Endodermal cell (in vitro differentiated cells): ENCODE measurements around the gene NRXN3. TPM values are rescaled to one million over a fixed set of nuclear protein-coding genes. Genes with fewer than 3 reads are reported as not detected.

Experiments
- DNase-seq: peaks from one replicate; pipeline ENCODE4 v3.0.0-alpha.2; 2017
- H3K27ac ChIP-seq: 2 replicates; pipeline ENCODE4 v1.5.1; 2013; ENCODE audit warnings: mild to moderate bottlenecking, low read depth, low read length, moderate library complexity
- H3K27me3 ChIP-seq: 2 replicates; pipeline ENCODE4 v1.6.1; 2013; ENCODE audit warnings: mild to moderate bottlenecking, low read length, moderate library complexity; ENCODE audit not compliant: insufficient read depth, control insufficient read depth, poor library complexity, severe bottlenecking
- H3K36me3 ChIP-seq: 2 replicates; pipeline ENCODE4 v1.7.0; 2013; ENCODE audit warnings: mild to moderate bottlenecking, low read length, moderate library complexity; ENCODE audit not compliant: control insufficient read depth, insufficient read depth
- H3K4me1 ChIP-seq: one replicate; pipeline ENCODE4 v1.7.0; 2013; ENCODE audit warnings: low read length; ENCODE audit not compliant: control insufficient read depth, insufficient read depth
- H3K4me3 ChIP-seq: 2 replicates; pipeline ENCODE4 v1.5.1; 2013; ENCODE audit warnings: mild to moderate bottlenecking, low read length, moderate library complexity
- H3K9ac ChIP-seq: 2 replicates; pipeline ENCODE4 v1.6.1; 2013; ENCODE audit warnings: mild to moderate bottlenecking, low read length, moderate library complexity; ENCODE audit not compliant: poor library complexity, severe bottlenecking; ENCODE audit errors: extremely low read depth
- H3K9me3 ChIP-seq: 2 replicates; pipeline ENCODE4 v1.6.1; 2013; ENCODE audit warnings: mild to moderate bottlenecking, low read length, moderate library complexity; ENCODE audit not compliant: control insufficient read depth
- H3K27ac Mint-ChIP-seq: 2 replicates; pipeline ENCODE4 v1.8.0; 2020; ENCODE audit warnings: mixed read lengths
- H3K27me3 Mint-ChIP-seq: 2 replicates; pipeline ENCODE4 v1.8.0; 2021; ENCODE audit warnings: mild to moderate bottlenecking, mixed read lengths; ENCODE audit not compliant: insufficient read depth
- H3K36me3 Mint-ChIP-seq: 2 replicates; pipeline ENCODE4 v1.8.0; 2020; ENCODE audit warnings: low read depth, mixed read lengths
- H3K4me1 Mint-ChIP-seq: 2 replicates; pipeline ENCODE4 v1.8.0; 2020; ENCODE audit warnings: mixed read lengths
- H3K4me3 Mint-ChIP-seq: 2 replicates; pipeline ENCODE4 v1.8.0; 2020; ENCODE audit warnings: mild to moderate bottlenecking, moderate library complexity, mixed read lengths
- H3K9me3 Mint-ChIP-seq: 2 replicates; pipeline ENCODE4 v1.8.0; 2020; ENCODE audit warnings: mild to moderate bottlenecking, mixed read lengths
- WGBS, 2 experiments: methylation state at CpG; one replicate each; pipeline versions ENCODE4 v1.1.5 to v1.1.7; 2013; ENCODE audit warnings: missing lambda C conversion rate in 2 of 2, mixed read lengths in 1 of 2; ENCODE audit not compliant: insufficient coverage in 1 of 2, insufficient read length in 1 of 2; 5-methylcytosine and 5-hydroxymethylcytosine counted together
- total RNA-seq, 2 donors: library from RNA; stranded (reverse); fragmentation: NEBNext Ultra II Directional in 1 of 2; extraction: Animal tissue kit (Norgen Biotek cat#: 25700) in 1 of 2; gene quantifications; 2 replicates in 1 of 2; 3 replicates in 1 of 2; pipeline ENCODE4 v1.2.1, GENCODE V29; 2021
- TF ChIP-seq, protein P1 (sequence below): fragments of 200-600 bp; sonication (generic); conservative IDR thresholded peaks from 2 replicates; pipeline ENCODE4 v1.5.0; 2021; ENCODE audit warnings: antibody characterized with exemption, mild to moderate bottlenecking

Gene NRXN3
- total RNA-seq, 2 donors from 2014 or later = 20.9 to 21.4 TPM

DNA sequence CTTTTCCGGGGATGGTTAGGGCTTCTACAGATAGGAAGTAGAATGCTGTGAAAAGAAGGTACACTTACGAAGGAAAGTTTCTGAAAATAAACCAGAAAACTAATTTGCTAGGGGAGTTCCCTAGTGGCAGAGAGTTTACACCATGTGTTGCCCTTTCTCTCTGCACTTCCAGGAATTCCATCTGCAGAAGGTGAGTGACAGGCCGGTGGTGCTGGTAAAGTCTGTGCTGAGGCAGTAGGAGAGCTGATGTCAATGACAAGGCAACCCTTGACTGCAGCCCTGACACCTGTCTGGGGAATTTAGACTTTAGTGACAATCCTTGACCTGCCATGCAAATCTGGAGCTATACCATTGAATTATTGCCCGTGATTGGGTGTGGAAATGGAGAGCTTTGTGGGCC lies 687.8 kb downstream of the NRXN3 start:
- Histone ChIP-seq H3K27me3 (no peaks in the 10 kb centered on the region), H3K27ac (no peak overlapping the region), H3K4me3 (no peak overlapping the region), H3K4me1 (peaks cover 12% of the 10 kb centered on the region), H3K9me3 (no peaks in the 10 kb centered on the region), H3K9ac (no peak overlapping the region), H3K36me3 (no peaks in the 10 kb centered on the region)
- Mint-ChIP-seq H3K4me3 (no peak overlapping the region), H3K27me3 (no peaks in the 10 kb centered on the region), H3K4me1 (peaks cover 22% of the 10 kb centered on the region), H3K36me3 (no peaks in the 10 kb centered on the region), H3K27ac (no peak overlapping the region), H3K9me3 (no peaks in the 10 kb centered on the region)
- TF ChIP-seq, protein P1, sequence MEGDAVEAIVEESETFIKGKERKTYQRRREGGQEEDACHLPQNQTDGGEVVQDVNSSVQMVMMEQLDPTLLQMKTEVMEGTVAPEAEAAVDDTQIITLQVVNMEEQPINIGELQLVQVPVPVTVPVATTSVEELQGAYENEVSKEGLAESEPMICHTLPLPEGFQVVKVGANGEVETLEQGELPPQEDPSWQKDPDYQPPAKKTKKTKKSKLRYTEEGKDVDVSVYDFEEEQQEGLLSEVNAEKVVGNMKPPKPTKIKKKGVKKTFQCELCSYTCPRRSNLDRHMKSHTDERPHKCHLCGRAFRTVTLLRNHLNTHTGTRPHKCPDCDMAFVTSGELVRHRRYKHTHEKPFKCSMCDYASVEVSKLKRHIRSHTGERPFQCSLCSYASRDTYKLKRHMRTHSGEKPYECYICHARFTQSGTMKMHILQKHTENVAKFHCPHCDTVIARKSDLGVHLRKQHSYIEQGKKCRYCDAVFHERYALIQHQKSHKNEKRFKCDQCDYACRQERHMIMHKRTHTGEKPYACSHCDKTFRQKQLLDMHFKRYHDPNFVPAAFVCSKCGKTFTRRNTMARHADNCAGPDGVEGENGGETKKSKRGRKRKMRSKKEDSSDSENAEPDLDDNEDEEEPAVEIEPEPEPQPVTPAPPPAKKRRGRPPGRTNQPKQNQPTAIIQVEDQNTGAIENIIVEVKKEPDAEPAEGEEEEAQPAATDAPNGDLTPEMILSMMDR = no peak
- WGBS, 2 experiments = 50 to 79% methylated on average over 1 to 4 of the region's 4 CpGs
- no peak for DNase-seq

DNA sequence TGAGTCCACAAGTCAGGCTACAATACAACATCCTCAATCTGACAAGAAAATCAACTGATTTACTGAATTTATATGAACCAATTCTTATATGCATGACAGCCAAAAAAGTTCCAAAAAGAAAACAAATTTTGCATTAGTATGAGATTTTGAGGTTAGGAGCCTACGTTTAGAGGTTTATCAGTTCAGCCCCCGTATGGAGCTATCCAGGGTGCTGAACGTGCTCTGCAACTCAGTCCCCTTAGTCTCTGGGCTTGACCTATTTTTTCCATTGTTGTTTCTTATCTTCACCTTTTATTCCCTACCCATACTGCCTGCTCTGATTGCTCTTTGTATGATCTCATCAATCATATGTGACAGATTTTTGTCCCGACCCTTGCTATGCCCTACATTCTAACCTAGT lies 693.0 kb downstream of the NRXN3 start:
- no peak overlapping the region for H3K27ac Mint-ChIP-seq
- H3K4me3 Mint-ChIP-seq = no peak overlapping the region
- H3K4me1 Mint-ChIP-seq = peaks cover 13% of the 10 kb centered on the region
- no peak overlapping the region for H3K9ac ChIP-seq
- peaks cover 10% of the 10 kb centered on the region for H3K4me1 ChIP-seq
- no peaks in the 10 kb centered on the region for H3K36me3 ChIP-seq
- H3K9me3 Mint-ChIP-seq = no peaks in the 10 kb centered on the region
- TF ChIP-seq, protein P1 = no peak
- no peaks in the 10 kb centered on the region for H3K36me3 Mint-ChIP-seq
- WGBS, 2 experiments = 8 to 13% methylated on average over 1 to 4 of the region's 4 CpGs
- DNase-seq = peak; percentile 86
- H3K4me3 ChIP-seq = no peak overlapping the region
- peaks cover 4% of the 10 kb centered on the region for H3K27me3 Mint-ChIP-seq
- no peaks in the 10 kb centered on the region for H3K27me3 ChIP-seq
- H3K9me3 ChIP-seq = no peaks in the 10 kb centered on the region
- H3K27ac ChIP-seq = no peak overlapping the region

GRCh38 chr14:78872837-78873236 lies 702.7 kb downstream of the NRXN3 start:
- H3K4me3 ChIP-seq = no peak overlapping the region
- TF ChIP-seq, protein P1 = no peak
- DNase-seq = no peak
- WGBS, 2 experiments = 100% methylated on average over 1 of the region's 1 CpG; no CpG with 5 or more reads in 1 of the 2 experiments
- H3K9me3 ChIP-seq = no peaks in the 10 kb centered on the region
- H3K27ac ChIP-seq = no peak overlapping the region
- Mint-ChIP-seq H3K36me3 (no peaks in the 10 kb centered on the region), H3K9me3 (no peaks in the 10 kb centered on the region), H3K4me1 (peaks cover 16% of the 10 kb centered on the region), H3K27me3 (no peaks in the 10 kb centered on the region), H3K4me3 (no peak overlapping the region), H3K27ac (no peak overlapping the region)
- no peaks in the 10 kb centered on the region for H3K4me1 ChIP-seq
- H3K9ac ChIP-seq = no peak overlapping the region
- H3K36me3 ChIP-seq = no peaks in the 10 kb centered on the region
- H3K27me3 ChIP-seq = no peaks in the 10 kb centered on the region
